GM18907 (cell line): Measurements from ENCODE around the gene PRKD1.

ENCODE experiments used
- ATAC-seq: cut with Tn5 transposase; IDR thresholded peaks from one replicate; pipeline ENCODE4 v1.9.1; 2021; ENCODE audit warnings: mild to moderate bottlenecking, moderate library complexity; ENCODE audit not compliant: unreplicated experiment

Gene PRKD1

DNA sequence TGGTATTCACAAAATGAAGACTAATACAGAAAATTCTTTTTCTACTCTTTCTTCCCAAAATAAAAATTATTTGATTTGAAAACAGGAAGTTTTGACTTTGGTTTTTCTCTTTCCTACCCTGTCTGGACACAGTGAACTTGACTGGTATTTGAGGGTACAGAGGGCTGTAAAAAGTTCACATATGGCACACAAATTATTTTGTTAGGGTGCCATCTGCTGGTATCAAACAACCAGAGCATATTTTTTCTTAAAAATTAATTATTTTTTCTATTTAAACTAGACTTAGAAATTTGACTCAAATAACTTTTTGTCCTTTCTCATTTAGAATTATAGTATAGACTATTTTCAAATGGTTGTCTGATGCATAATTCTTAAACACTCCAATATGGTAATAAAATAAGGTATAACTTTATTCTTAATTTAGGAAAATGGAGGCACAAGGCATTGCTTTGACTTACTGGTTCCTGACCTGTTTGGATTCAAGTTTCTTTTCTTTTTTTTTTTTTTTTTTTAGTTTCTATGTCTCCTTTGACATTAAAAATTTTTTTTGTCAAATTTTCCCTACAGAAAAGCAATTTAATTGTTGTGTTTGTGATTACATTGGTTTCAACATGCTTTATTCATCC, 390.6 kb downstream of the PRKD1 start:
- ATAC-seq, result no peak

DNA sequence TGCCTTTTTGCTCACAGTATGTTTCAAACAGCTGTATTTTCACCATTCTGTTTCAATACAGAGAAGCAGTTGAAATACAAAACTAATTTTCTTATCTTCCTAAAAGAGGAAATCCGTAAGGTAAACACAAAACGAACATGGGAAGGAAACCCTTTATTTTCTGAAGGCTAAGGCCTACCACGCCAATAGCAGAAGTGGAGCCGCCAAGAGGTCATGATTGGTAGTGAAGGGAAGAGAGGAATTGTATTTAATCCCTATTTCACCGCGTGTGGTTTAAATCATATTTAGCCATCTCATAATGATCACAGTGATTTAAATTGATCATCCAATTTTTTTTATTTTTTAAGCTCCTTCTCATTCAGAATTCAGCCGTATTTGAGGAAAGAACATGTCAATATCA, 398.2 kb downstream of the PRKD1 start:
- peak; percentile 41 for ATAC-seq

DNA sequence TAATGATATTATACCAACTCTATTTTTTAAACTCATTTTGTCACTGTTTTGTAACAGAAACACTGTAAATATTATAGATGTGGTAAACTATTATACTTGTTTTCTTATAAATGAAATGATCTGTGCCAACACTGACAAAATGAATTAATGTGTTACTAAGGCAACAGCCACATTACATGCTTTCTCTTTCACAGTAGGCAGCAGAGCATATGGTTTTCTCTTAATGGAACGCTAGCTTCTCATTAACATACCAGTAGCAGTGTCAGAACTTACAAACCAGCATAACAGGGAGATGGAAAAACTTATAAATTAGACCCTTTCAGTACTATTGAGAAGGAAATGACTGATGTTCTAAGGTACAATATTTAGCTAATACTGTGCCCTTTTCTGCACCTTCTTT, 398.8 kb downstream of the PRKD1 start:
- peak; percentile 87 for ATAC-seq

DNA sequence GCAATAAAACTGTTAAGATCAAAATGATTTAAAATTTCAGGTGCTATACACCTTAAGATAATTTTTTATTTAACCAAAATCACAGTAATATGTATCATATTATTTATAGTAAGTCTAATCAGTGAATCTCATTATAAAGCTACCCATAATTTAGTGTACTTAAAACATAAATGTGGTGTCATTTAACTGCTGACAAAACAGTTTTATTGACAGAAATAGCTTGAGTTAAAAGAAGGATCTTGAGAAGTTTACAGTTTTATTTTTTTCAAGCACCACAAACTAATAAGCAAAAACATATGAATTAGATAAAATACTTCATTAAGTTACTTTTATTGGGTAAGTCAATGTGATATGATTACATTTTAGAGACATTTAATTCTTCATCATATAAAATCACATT, 400.4 kb downstream of the PRKD1 start:
- no peak for ATAC-seq
